ENCODE data around the gene BICRAL.

GRCh38 chr6:42813906-42814444, 32.1 kb downstream of the BICRAL start:
- TF ChIP-seq EZH2 (IDR thresholded peaks at IDR 0.05; ENCODE audit: insufficient read depth, poor library complexity, severe bottlenecking) (no peak), EZH2phosphoT487 (IDR thresholded peaks at IDR 0.05; ENCODE audit: insufficient read depth, low read depth) (no peak)
